ENCODE results near the gene EFCC1. TPM values are rescaled to one million over a fixed set of nuclear protein-coding genes. Genes with fewer than 3 reads are reported as not detected.

EFCC1 gene
- total RNA-seq, 4 donors from 2014 or later, result 4.8 to 10.3 (median 6.5) TPM

- Histone ChIP-seq H3K27me3 (peaks cover 26% of the 10 kb centered on the region), H3K4me3 (no peak overlapping the region), H3K4me1 (peaks cover 0 to 44% (median 18%) of the 10 kb centered on the region in 3 donors), H3K27ac (no peak overlapping the region), H3K36me3 (no peaks in the 10 kb centered on the region), H3K9me3 (no peaks in the 10 kb centered on the region)
- no peak for TF ChIP-seq CTCF (IDR thresholded peaks at IDR 0.05)
- TF ChIP-seq EP300 (IDR thresholded peaks at IDR 0.05), result no peak
- no peak for TF ChIP-seq POLR2A (IDR thresholded peaks at IDR 0.05)
- no peak for TF ChIP-seq POLR2AphosphoS5 (IDR thresholded peaks at IDR 0.05)
- no peak for ATAC-seq
- 74 to 78% methylated on average over 4 of the region's 4 CpGs for whole genome bisulfite sequencing, 2 donors (ENCODE audit: low coverage in 1 of 2)
Measured at GRCh38 chr3:128997486-128998133, 3.5 kb upstream of the EFCC1 start.

- Histone ChIP-seq H3K9me3 (no peaks in the 10 kb centered on the region), H3K27ac (no peak overlapping the region), H3K27me3 (peaks cover 35% of the 10 kb centered on the region), H3K4me3 (no peak overlapping the region), H3K36me3 (no peaks in the 10 kb centered on the region), H3K4me1 (peaks cover 0 to 46% (median 21%) of the 10 kb centered on the region in 3 donors)
- WGBS, 2 donors (ENCODE audit: low coverage in 1 of 2), result 87 to 94% methylated on average over 3 of the region's 3 CpGs
- TF ChIP-seq EP300 (IDR thresholded peaks at IDR 0.05) (no peak), POLR2AphosphoS5 (IDR thresholded peaks at IDR 0.05) (no peak)
- ATAC-seq, result no peak
Measured at GRCh38 chr3:128998561-128998960, 2.5 kb upstream of the EFCC1 start.

- ATAC-seq, result no peak
- TF ChIP-seq CTCF (IDR thresholded peaks at IDR 0.05) (no peak), POLR2A (IDR thresholded peaks at IDR 0.05) (no peak), POLR2AphosphoS5 (IDR thresholded peaks at IDR 0.05) (no peak), EP300 (IDR thresholded peaks at IDR 0.05) (no peak)
- no peaks in the 10 kb centered on the region for H3K36me3 ChIP-seq
- no peak overlapping the region for H3K27ac ChIP-seq
- H3K4me1 ChIP-seq, result peaks cover 0 to 46% (median 18%) of the 10 kb centered on the region in 3 donors
- H3K9me3 ChIP-seq, result no peaks in the 10 kb centered on the region
- no peak overlapping the region for H3K4me3 ChIP-seq
- peaks cover 40% of the 10 kb centered on the region for H3K27me3 ChIP-seq
- 69 to 80% methylated on average over 2 to 5 of the region's 5 CpGs for WGBS, 2 donors (ENCODE audit: low coverage in 1 of 2)
Measured at GRCh38 chr3:128999102-128999501, 2.0 kb upstream of the EFCC1 start.

- peak; percentile 5 for ATAC-seq
- WGBS, 2 donors (ENCODE audit: low coverage in 1 of 2), result 20 to 60% methylated on average over 1 to 5 of the region's 15 CpGs
- TF ChIP-seq CTCF (IDR thresholded peaks at IDR 0.05) (no peak), POLR2A (IDR thresholded peaks at IDR 0.05) (no peak), POLR2AphosphoS5 (IDR thresholded peaks at IDR 0.05) (no peak), EP300 (IDR thresholded peaks at IDR 0.05) (no peak)
- Histone ChIP-seq H3K9me3 (no peaks in the 10 kb centered on the region), H3K36me3 (no peaks in the 10 kb centered on the region), H3K27ac (peak overlapping the region in 3 of 4 donors; percentile 78 to 83 (median 80)), H3K4me1 (peaks cover 0 to 55% (median 21%) of the 10 kb centered on the region in 3 donors), H3K4me3 (peak overlapping the region; percentile 41 to 64), H3K27me3 (peaks cover 57% of the 10 kb centered on the region)
Measured at GRCh38 chr3:129000742-129001100, 383 bp upstream of the EFCC1 start.

- no peaks in the 10 kb centered on the region for H3K9me3 ChIP-seq
- H3K4me1 ChIP-seq, result peaks cover 0 to 67% (median 28%) of the 10 kb centered on the region in 3 donors
- no peaks in the 10 kb centered on the region for H3K36me3 ChIP-seq
- WGBS, 2 donors (ENCODE audit: low coverage in 1 of 2), result 18 to 29% methylated on average over 1 to 6 of the region's 81 CpGs
- no peak for TF ChIP-seq POLR2A (IDR thresholded peaks at IDR 0.05)
- no peak for TF ChIP-seq CTCF (IDR thresholded peaks at IDR 0.05)
- TF ChIP-seq POLR2AphosphoS5 (IDR thresholded peaks at IDR 0.05), result no peak
- no peak for TF ChIP-seq EP300 (IDR thresholded peaks at IDR 0.05)
- H3K27me3 ChIP-seq, result peaks cover 69% of the 10 kb centered on the region
- H3K27ac ChIP-seq, result peak overlapping the region in 3 of 4 donors; percentile 78 to 83 (median 80)
- peak overlapping the region; percentile 41 to 64 for H3K4me3 ChIP-seq
- peak; percentile 0 for ATAC-seq
Measured at GRCh38 chr3:129001806-129002572, 885 bp downstream of the EFCC1 start.

All from gastroesophageal sphincter (tissue), 4 donors.